Measurements from ENCODE around the gene PLIN5. TPM values are rescaled to one million over a fixed set of nuclear protein-coding genes. Genes with fewer than 3 reads are reported as not detected.

PLIN5 gene
- total RNA-seq, 1 experiment from 2014 or later, result 8.1 TPM

DNA sequence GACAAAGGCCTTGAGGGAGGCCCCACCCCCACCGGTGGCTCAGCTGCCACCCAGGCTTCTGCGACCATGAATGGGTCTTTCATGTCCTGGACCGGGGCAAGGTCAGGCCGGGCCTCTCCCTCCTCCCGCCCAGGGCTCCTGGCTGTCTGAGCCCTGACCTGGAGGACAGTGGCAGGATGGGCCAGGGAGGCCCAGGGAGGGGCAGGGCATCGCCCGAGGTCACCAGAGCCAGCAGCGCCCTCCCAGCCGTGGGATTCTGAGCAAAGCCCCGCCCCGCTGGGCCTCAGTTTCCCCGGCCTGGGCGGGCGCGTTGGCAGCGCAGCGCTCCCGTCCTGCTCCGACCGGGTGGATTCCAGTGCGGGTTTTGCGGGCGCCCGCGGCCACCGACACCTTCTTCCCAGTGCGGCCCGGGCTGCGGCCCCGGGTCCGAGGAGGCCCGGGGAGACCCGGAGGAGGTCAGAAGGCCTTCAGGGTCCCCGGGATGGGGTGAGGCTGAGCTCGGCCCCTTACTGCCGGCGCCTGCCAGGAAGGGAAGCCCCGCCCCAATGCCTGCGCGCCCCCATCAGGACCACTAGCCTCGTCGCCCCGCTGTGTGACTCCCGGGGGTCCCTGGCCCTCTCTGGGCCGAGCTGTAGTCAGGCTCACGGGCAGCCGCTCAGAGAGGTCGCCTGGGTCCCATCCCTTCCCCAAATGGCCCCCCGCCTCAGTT is 49.1 kb upstream of the PLIN5 start:
- ATAC-seq (peak; percentile 57), DNase-seq (ENCODE audit: low read depth, low spot score) (no peak)
- no TSS peak for BruUV-seq (replicated peaks)
- no peaks in the 10 kb centered on the region for H3K9me3 ChIP-seq (ENCODE audit: control insufficient read depth in 1 of 2, insufficient read depth in 1 of 2, low read depth in 1 of 2, low read length in 2 of 2)
- H3K9me2 ChIP-seq (ENCODE audit: insufficient read depth), result no peaks in the 10 kb centered on the region
- no peaks in the 10 kb centered on the region for H4K20me1 ChIP-seq (ENCODE audit: insufficient read depth)
- intact Hi-C loops (cut with micrococcal nuclease), result no loop called here
- H3K4me1 ChIP-seq (ENCODE audit: control insufficient read depth in 1 of 2, insufficient read depth in 2 of 2, low read length in 2 of 2), result peaks cover 18 to 49% of the 10 kb centered on the region in 2 experiments; a peak in 3 of 4 replicates
- peak overlapping the region; percentile 47 for H3K9ac ChIP-seq (ENCODE audit: low read length)
- ChIA-PET CTCF (interaction anchor here (1.2 kb wide), 1 partner anchor 8 kb away, joined by 6 read pairs; no protein-coding TSS in a partner anchor), POLR2A (interaction anchor here (1.3 kb wide), 1 partner anchor 13 kb away, joined by 4 read pairs; no protein-coding TSS in a partner anchor), RAD21 (ENCODE audit: low non-redundant PET in 1 of 2, low total read pairs in 2 of 2, uncharacterized antibody in 2 of 2, unreplicated experiment in 2 of 2) (no interaction called here)
- H3K36me3 ChIP-seq (ENCODE audit: control insufficient read depth in 1 of 2, insufficient read depth in 2 of 2, low read length in 2 of 2), result no peaks in the 10 kb centered on the region
- TF ChIP-seq ZFX (IDR thresholded peaks at IDR 0.05), result 0 out of 2 replicates have a peak, but pooled peaks have one; percentile 20
- peak; percentile 47; the same call in 1 of the 2 replicates for TF ChIP-seq POLR2AphosphoS5 (IDR thresholded peaks at IDR 0.05; ENCODE audit: low read depth, low read length)
- TF ChIP-seq SRF (IDR thresholded peaks at IDR 0.05; ENCODE audit: low read depth), result no peak
- TF ChIP-seq EGR1 (IDR thresholded peaks at IDR 0.05; ENCODE audit: low read depth), result no peak
- no peak for TF ChIP-seq RAD21 (IDR thresholded peaks at IDR 0.05; ENCODE audit: low read depth)
- no peak for TF ChIP-seq POLR2A (IDR thresholded peaks at IDR 0.05; ENCODE audit: borderline replicate concordance, extremely low read depth, insufficient read depth, insufficient read length)
- TF ChIP-seq SP1 (IDR thresholded peaks at IDR 0.05; ENCODE audit: low read depth), result peak; percentile 63
- no peak for TF ChIP-seq JUND (IDR thresholded peaks at IDR 0.05)
- TF ChIP-seq SIN3A (IDR thresholded peaks at IDR 0.05; ENCODE audit: low read depth), result no peak
- TF ChIP-seq CBX3 (IDR thresholded peaks at IDR 0.05; ENCODE audit: low read depth), result 0 out of 2 replicates have a peak, but pooled peaks have one; percentile 19
- TF ChIP-seq ZNF274 (IDR thresholded peaks at IDR 0.05; ENCODE audit: low read depth, low read length), result no peak
- TF ChIP-seq, protein P1, sequence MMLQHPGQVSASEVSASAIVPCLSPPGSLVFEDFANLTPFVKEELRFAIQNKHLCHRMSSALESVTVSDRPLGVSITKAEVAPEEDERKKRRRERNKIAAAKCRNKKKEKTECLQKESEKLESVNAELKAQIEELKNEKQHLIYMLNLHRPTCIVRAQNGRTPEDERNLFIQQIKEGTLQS (IDR thresholded peaks at IDR 0.05), result no peak
- TF ChIP-seq CEBPB (IDR thresholded peaks at IDR 0.05; ENCODE audit: low read depth), result no peak
- no peak for TF ChIP-seq CTCF (IDR thresholded peaks at IDR 0.05 in 2 of 3, conservative IDR thresholded peaks at IDR 0.05 in 1 of 3; ENCODE audit: borderline replicate concordance in 1 of 3, insufficient read depth in 1 of 3, low read depth in 2 of 3, low read length in 2 of 3)
- TF ChIP-seq ELF1 (IDR thresholded peaks at IDR 0.05; ENCODE audit: borderline replicate concordance, low read depth), result no peak
- peaks cover 12% of the 10 kb centered on the region for H3K79me2 ChIP-seq (ENCODE audit: insufficient read depth, low read length)
- H3K27ac ChIP-seq (ENCODE audit: low read depth, low read length), result peak overlapping the region; percentile 55; the same call in 1 of the 2 replicates
- peak overlapping the region; percentile 67 for H2AFZ ChIP-seq (ENCODE audit: low read depth, low read length, poor library complexity, severe bottlenecking)
- H3K4me2 ChIP-seq (ENCODE audit: low read length), result peak overlapping the region; percentile 98
- H3K27me3 ChIP-seq (ENCODE audit: insufficient read depth, low read length), result no peaks in the 10 kb centered on the region
- peak overlapping the region; percentile 63 to 64 for H3K4me3 ChIP-seq (replicated peaks in 1 of 2; ENCODE audit: low read depth in 1 of 2, low read length in 2 of 2)

Data from HCT116 (cell line).